SH-SY5Y (cell line): ENCODE data around the gene RPN2.

Source experiments
- GATA2 ChIP-seq: IDR thresholded peaks from 2 replicates; pipeline ENCODE4 v1.6.1; 2011; ENCODE audit warnings: mild to moderate bottlenecking, low read depth, low read length
- GATA3 ChIP-seq: IDR thresholded peaks from 2 replicates; pipeline ENCODE4 v1.6.1; 2011; ENCODE audit warnings: low read depth, mild to moderate bottlenecking, low read length, moderate library complexity

GRCh38 chr20:37259031-37259430 lies 79.9 kb downstream of the RPN2 start:
- TF ChIP-seq GATA2 (no peak), GATA3 (no peak)
